ENCODE results near the gene APOC1.

Gene APOC1

DNA sequence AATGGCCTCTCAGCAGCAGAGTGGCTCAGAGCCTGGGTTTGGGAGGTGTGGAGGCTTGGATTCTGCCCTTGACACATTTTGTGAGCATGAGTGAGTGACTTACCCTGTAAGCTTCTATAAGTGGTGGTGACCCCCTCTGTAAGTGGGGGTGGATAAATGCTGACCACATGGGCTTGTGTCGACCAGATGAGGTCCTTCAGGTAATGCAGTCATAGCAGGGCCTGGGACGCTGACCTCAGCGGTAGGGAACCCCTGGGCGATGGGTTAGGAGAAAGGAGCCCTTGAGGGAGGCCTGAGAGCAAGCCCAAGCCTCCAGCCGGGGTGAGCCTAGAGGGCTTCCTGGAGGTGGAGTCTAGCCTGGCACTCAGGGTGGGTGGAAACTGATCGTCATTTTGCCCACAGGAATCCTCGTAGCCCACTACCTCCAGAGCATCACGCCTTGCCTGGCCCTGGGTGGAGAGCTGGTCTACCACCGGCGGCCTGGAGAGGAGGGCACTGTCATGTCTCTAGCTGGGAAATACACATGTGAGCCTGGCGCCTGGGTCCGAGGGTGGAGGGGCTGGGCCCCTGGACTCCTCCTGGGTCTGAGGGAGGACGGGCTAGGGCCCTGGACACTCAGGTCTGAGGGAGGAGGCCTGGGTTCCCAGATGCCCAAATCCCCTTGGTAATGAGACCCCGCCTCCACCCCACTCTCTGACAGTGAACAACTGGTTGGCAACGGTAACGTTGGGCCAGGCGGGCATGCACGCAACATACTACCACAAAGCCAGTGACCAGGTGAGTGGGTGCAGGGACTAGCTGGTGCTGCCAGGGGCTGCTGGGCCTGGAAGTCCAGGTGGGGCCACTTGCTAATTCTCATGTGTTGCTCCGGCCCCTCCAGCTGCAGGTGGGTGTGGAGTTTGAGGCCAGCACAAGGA lies 13.8 kb upstream of the APOC1 start:
- DNase-seq (ENCODE audit: insufficient read length, low spot score) = no peak
- FAIRE-seq = no peak
- TF ChIP-seq, protein P1, sequence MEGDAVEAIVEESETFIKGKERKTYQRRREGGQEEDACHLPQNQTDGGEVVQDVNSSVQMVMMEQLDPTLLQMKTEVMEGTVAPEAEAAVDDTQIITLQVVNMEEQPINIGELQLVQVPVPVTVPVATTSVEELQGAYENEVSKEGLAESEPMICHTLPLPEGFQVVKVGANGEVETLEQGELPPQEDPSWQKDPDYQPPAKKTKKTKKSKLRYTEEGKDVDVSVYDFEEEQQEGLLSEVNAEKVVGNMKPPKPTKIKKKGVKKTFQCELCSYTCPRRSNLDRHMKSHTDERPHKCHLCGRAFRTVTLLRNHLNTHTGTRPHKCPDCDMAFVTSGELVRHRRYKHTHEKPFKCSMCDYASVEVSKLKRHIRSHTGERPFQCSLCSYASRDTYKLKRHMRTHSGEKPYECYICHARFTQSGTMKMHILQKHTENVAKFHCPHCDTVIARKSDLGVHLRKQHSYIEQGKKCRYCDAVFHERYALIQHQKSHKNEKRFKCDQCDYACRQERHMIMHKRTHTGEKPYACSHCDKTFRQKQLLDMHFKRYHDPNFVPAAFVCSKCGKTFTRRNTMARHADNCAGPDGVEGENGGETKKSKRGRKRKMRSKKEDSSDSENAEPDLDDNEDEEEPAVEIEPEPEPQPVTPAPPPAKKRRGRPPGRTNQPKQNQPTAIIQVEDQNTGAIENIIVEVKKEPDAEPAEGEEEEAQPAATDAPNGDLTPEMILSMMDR (IDR thresholded peaks at IDR 0.05; ENCODE audit: insufficient read depth, missing control alignments) = no peak

DNA sequence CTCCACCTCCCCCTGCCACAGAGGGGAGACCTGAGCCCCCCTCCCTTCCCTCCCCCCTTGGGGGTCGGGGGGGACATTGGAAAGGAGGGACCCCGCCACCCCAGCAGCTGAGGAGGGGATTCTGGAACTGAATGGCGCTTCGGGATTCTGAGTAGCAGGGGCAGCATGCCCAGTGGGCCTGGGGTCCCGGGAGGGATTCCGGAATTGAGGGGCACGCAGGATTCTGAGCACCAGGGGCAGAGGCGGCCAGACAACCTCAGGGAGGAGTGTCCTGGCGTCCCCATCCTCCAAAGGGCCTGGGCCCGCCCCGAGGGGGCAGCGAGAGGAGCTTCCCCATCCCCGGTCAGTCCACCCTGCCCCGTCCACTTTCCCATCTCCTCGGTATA lies 11.2 kb upstream of the APOC1 start:
- FAIRE-seq (no peak), DNase-seq (ENCODE audit: insufficient read length, low spot score) (no peak)
- TF ChIP-seq, protein P1 (IDR thresholded peaks at IDR 0.05; ENCODE audit: insufficient read depth, missing control alignments) = no peak

DNA sequence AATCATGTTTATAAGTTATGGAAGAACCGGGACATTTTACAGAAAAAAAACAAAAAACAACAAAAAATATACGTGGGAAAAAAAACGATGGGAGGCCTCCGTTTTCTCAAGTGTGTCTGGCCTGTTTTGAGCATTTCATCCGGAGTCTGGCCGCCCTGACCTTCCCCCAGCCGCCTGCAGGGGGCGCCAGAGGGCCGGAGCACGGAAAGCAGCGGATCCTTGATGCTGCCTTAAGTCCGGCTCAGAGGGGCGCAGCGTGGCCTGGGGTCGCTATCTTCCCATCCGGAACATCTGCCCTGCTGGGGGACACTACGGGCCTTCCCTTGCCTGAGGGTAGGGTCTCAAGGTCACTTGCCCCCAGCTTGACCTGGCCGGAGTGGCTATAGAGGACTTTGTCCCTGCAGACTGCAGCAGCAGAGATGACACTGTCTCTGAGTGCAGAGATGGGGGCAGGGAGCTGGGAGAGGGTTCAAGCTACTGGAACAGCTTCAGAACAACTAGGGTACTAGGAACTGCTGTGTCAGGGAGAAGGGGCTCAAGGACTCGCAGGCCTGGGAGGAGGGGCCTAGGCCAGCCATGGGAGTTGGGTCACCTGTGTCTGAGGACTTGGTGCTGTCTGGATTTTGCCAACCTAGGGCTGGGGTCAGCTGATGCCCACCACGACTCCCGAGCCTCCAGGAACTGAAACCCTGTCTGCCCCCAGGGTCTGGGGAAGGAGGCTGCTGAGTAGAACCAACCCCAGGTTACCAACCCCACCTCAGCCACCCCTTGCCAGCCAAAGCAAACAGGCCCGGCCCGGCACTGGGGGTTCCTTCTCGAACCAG lies 10.6 kb upstream of the APOC1 start:
- FAIRE-seq (no peak), DNase-seq (ENCODE audit: insufficient read length, low spot score) (peak; percentile 82)
- TF ChIP-seq, protein P1 (IDR thresholded peaks at IDR 0.05; ENCODE audit: insufficient read depth, missing control alignments) = peak; percentile 84

DNA sequence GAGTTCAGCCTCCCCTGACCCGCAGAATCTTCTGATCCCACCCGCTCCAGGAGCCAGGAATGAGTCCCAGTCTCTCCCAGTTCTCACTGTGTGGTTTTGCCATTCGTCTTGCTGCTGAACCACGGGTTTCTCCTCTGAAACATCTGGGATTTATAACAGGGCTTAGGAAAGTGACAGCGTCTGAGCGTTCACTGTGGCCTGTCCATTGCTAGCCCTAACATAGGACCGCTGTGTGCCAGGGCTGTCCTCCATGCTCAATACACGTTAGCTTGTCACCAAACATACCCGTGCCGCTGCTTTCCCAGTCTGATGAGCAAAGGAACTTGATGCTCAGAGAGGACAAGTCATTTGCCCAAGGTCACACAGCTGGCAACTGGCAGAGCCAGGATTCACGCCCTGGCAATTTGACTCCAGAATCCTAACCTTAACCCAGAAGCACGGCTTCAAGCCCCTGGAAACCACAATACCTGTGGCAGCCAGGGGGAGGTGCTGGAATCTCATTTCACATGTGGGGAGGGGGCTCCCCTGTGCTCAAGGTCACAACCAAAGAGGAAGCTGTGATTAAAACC lies 9.9 kb upstream of the APOC1 start:
- FAIRE-seq (no peak), DNase-seq (ENCODE audit: insufficient read length, low spot score) (no peak)
- TF ChIP-seq, protein P1 (IDR thresholded peaks at IDR 0.05; ENCODE audit: insufficient read depth, missing control alignments) = peak; percentile 28

DNA sequence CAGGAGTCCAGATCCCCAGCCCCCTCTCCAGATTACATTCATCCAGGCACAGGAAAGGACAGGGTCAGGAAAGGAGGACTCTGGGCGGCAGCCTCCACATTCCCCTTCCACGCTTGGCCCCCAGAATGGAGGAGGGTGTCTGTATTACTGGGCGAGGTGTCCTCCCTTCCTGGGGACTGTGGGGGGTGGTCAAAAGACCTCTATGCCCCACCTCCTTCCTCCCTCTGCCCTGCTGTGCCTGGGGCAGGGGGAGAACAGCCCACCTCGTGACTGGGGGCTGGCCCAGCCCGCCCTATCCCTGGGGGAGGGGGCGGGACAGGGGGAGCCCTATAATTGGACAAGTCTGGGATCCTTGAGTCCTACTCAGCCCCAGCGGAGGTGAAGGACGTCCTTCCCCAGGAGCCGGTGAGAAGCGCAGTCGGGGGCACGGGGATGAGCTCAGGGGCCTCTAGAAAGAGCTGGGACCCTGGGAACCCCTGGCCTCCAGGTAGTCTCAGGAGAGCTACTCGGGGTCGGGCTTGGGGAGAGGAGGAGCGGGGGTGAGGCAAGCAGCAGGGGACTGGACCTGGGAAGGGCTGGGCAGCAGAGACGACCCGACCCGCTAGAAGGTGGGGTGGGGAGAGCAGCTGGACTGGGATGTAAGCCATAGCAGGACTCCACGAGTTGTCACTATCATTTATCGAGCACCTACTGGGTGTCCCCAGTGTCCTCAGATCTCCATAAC lies 8.8 kb upstream of the APOC1 start, which contains the start of gene APOE:
Gene APOE (plus strand): TSS at position 360 of the 724 bp plus-strand sequence. CDS start 829 bp downstream, outside the sequence.
- DNase-seq (ENCODE audit: insufficient read length, low spot score) = no peak
- FAIRE-seq = no peak

DNA sequence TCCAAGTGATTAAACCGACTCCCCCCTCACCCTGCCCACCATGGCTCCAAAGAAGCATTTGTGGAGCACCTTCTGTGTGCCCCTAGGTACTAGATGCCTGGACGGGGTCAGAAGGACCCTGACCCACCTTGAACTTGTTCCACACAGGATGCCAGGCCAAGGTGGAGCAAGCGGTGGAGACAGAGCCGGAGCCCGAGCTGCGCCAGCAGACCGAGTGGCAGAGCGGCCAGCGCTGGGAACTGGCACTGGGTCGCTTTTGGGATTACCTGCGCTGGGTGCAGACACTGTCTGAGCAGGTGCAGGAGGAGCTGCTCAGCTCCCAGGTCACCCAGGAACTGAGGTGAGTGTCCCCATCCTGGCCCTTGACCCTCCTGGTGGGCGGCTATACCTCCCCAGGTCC lies 6.8 kb upstream of the APOC1 start:
- DNase-seq (ENCODE audit: insufficient read length, low spot score) (no peak), FAIRE-seq (no peak)
- TF ChIP-seq, protein P1 (IDR thresholded peaks at IDR 0.05; ENCODE audit: insufficient read depth, missing control alignments) = no peak

More for the DNA sequence above, 8.8 kb upstream of the APOC1 start, which contains the start of gene APOE:
- TF ChIP-seq, protein P1 (IDR thresholded peaks at IDR 0.05; ENCODE audit: insufficient read depth, missing control alignments) = no peak
